Thyroid gland (tissue), 4 donors: Measurements from ENCODE around the gene OR4D2. TPM values are rescaled to one million over a fixed set of nuclear protein-coding genes. Genes with fewer than 3 reads are reported as not detected.
"Not testable (repeated sequence)": the region's sequence is repeated elsewhere in the genome, so short reads cannot be mapped to it uniquely, and the experiment has no call there.

ENCODE experiments used
- DNase-seq, 2 donors: peaks; one replicate each; pipeline ENCODE4 v3.0.0-alpha.2; 2019
- H3K27ac ChIP-seq, 3 donors: fragments of 200-600 bp; sonication (generic); 1 replicate in 2 of 3; 2 replicates in 1 of 3; pipeline ENCODE4 v1.5.1; 2016 to 2019; ENCODE audit warnings: mild to moderate bottlenecking in 1 of 3, moderate library complexity in 1 of 3
- H3K27me3 ChIP-seq: fragments of 200-600 bp; sonication (generic); one replicate; pipeline ENCODE4 v1.5.1; 2019
- H3K36me3 ChIP-seq, 2 donors: fragments of 200-600 bp; sonication (generic); one replicate each; pipeline ENCODE4 v1.5.1; 2016 to 2019
- H3K4me1 ChIP-seq, 2 donors: fragments of 200-600 bp; sonication (generic); one replicate each; pipeline ENCODE4 v1.5.1; 2017 to 2019
- H3K4me3 ChIP-seq, 3 donors: fragments of 200-600 bp; sonication (generic); replicated peaks in 1 of 3; 1 replicate in 2 of 3; 2 replicates in 1 of 3; pipeline ENCODE4 v1.5.1; 2016; ENCODE audit warnings: mild to moderate bottlenecking in 1 of 3
- H3K9me3 ChIP-seq: fragments of 200-600 bp; sonication (generic); one replicate; pipeline ENCODE4 v1.5.1; 2017
- CTCF ChIP-seq, 6 experiments: fragments of 200-600 bp in 3 of 6; fragments of 450-650 bp in 3 of 6; sonication (generic) in 3 of 6; IDR thresholded peaks; one replicate each; pipeline ENCODE4 v1.5.1; 2016 to 2019; ENCODE audit warnings: antibody characterized with exemption in 6 of 6, mild to moderate bottlenecking in 2 of 6, inconsistent platforms in 1 of 6, moderate library complexity in 1 of 6
- POLR2A ChIP-seq, 2 donors: fragments of 450-650 bp; IDR thresholded peaks; one replicate each; pipeline ENCODE4 v1.6.1; 2017; ENCODE audit warnings: antibody characterized with exemption in 2 of 2, mild to moderate bottlenecking in 2 of 2, moderate library complexity in 1 of 2
- WGBS, 2 donors: methylation state at CpG; one replicate each; pipeline ENCODE4 v1.1.5; 2017; 5-methylcytosine and 5-hydroxymethylcytosine counted together
- intact Hi-C: fragments of 100-400 bp; cut with DNase I; formaldehyde crosslinking; loops from one replicate; pipeline ENCODE4 v1.15.1; 2023
- total RNA-seq, 4 donors: library from RNA; depleted of rRNA; stranded (reverse); fragments of >200 nt; gene quantifications; one replicate each; pipeline ENCODE4 v1.2.3, GENCODE V29; 2016

Gene OR4D2
- total RNA-seq, 4 donors from 2014 or later: not detected

GRCh38 chr17:58127846-58128245 lies 38.9 kb upstream of the OR4D2 start:
- no peak overlapping the region for H3K27ac ChIP-seq
- H3K27me3 ChIP-seq: no peaks in the 10 kb centered on the region
- H3K4me1 ChIP-seq: no peaks in the 10 kb centered on the region
- no peaks in the 10 kb centered on the region for H3K36me3 ChIP-seq
- H3K9me3 ChIP-seq: no peaks in the 10 kb centered on the region
- TF ChIP-seq CTCF (IDR thresholded peaks at IDR 0.05): no peak
- TF ChIP-seq POLR2A (IDR thresholded peaks at IDR 0.05): no peak
- DNase-seq: no peak
- 53 to 69% methylated on average over 1 of the region's 1 CpG for WGBS, 2 donors
- intact Hi-C loops: no loop called here
- H3K4me3 ChIP-seq: no peak overlapping the region

GRCh38 chr17:58132697-58133096 lies 34.1 kb upstream of the OR4D2 start:
- intact Hi-C loops, H3K9me3 ChIP-seq, H3K27me3 ChIP-seq, H3K36me3 ChIP-seq, H3K4me1 ChIP-seq, H3K4me3 ChIP-seq, DNase-seq, H3K27ac ChIP-seq: not testable (repeated sequence)
- WGBS, 2 donors: 90 to 98% methylated on average over 5 of the region's 5 CpGs

- intact Hi-C loops: no loop called here
- DNase-seq: peak; percentile 5 to 17
- Histone ChIP-seq H3K27ac (no peak overlapping the region), H3K27me3 (no peaks in the 10 kb centered on the region), H3K4me3 (no peak overlapping the region), H3K9me3 (no peaks in the 10 kb centered on the region), H3K4me1 (no peaks in the 10 kb centered on the region), H3K36me3 (no peaks in the 10 kb centered on the region)
- 21 to 23% methylated on average over 8 of the region's 8 CpGs for WGBS, 2 donors
- TF ChIP-seq POLR2A (IDR thresholded peaks at IDR 0.05) (no peak), CTCF (IDR thresholded peaks at IDR 0.05) (peak in 2 of 6 experiments; percentile 24 to 45)
Observed at GRCh38 chr17:58136669-58137279, 30.0 kb upstream of the OR4D2 start.

- intact Hi-C loops: no loop called here
- H3K9me3 ChIP-seq: no peaks in the 10 kb centered on the region
- H3K27me3 ChIP-seq: no peaks in the 10 kb centered on the region
- DNase-seq: no peak
- no peaks in the 10 kb centered on the region for H3K36me3 ChIP-seq
- WGBS, 2 donors: 76 to 83% methylated on average over 5 of the region's 5 CpGs
- TF ChIP-seq POLR2A (IDR thresholded peaks at IDR 0.05) (no peak), CTCF (IDR thresholded peaks at IDR 0.05) (no peak)
- no peaks in the 10 kb centered on the region for H3K4me1 ChIP-seq
- H3K4me3 ChIP-seq: no peak overlapping the region
- no peak overlapping the region for H3K27ac ChIP-seq
Observed at GRCh38 chr17:58141505-58141904, 25.3 kb upstream of the OR4D2 start.

- intact Hi-C loops, H3K27ac ChIP-seq, H3K36me3 ChIP-seq, H3K4me3 ChIP-seq, H3K27me3 ChIP-seq, H3K4me1 ChIP-seq, H3K9me3 ChIP-seq, DNase-seq: not testable (repeated sequence)
- 42 to 44% methylated on average over 4 of the region's 4 CpGs for WGBS, 2 donors
Observed at GRCh38 chr17:58143335-58143734, 23.4 kb upstream of the OR4D2 start.

GRCh38 chr17:58144801-58145200 lies 22.0 kb upstream of the OR4D2 start:
- intact Hi-C loops: no loop called here
- no peaks in the 10 kb centered on the region for H3K36me3 ChIP-seq
- no peak for TF ChIP-seq POLR2A (IDR thresholded peaks at IDR 0.05)
- no peak for TF ChIP-seq CTCF (IDR thresholded peaks at IDR 0.05)
- no peaks in the 10 kb centered on the region for H3K27me3 ChIP-seq
- no peaks in the 10 kb centered on the region for H3K4me1 ChIP-seq
- no peak for DNase-seq
- no peak overlapping the region for H3K27ac ChIP-seq
- H3K4me3 ChIP-seq: no peak overlapping the region
- WGBS, 2 donors: 85 to 89% methylated on average over 1 of the region's 1 CpG
- no peaks in the 10 kb centered on the region for H3K9me3 ChIP-seq
